Panc1 (cell line): ENCODE data around the gene MED13L.
"Not testable (repeated sequence)": the region's sequence is repeated elsewhere in the genome, so short reads cannot be mapped to it uniquely, and the experiment has no call there.

Experiments
- CTCF ChIP-seq: fragments of 450-650 bp; IDR thresholded peaks from 2 replicates; pipeline ENCODE4 v1.5.1; 2017; ENCODE audit warnings: mild to moderate bottlenecking
- POLR2AphosphoS5 ChIP-seq: IDR thresholded peaks from 2 replicates; pipeline ENCODE4 v1.6.1; 2012; ENCODE audit warnings: mild to moderate bottlenecking, low read depth, low read length, moderate library complexity
- REST ChIP-seq, 2 experiments: IDR thresholded peaks; 2 replicates each; pipeline ENCODE4 v1.6.1; 2011 to 2012; ENCODE audit warnings: low read depth in 2 of 2, control low read depth in 1 of 2, low read length in 1 of 2, mild to moderate bottlenecking in 1 of 2, moderate library complexity in 1 of 2; ENCODE audit not compliant: insufficient read depth in 1 of 2

GRCh38 chr12:116283881-116284280 lies 6.4 kb upstream of the MED13L start:
- TF ChIP-seq CTCF; POLR2AphosphoS5; REST (IDR thresholded peaks at IDR 0.05; ENCODE audit: insufficient read depth in 1 of 2, low read depth in 2 of 2, low read length in 1 of 2): not testable (repeated sequence)
